IMR-90 (cell line): ENCODE measurements around the gene MEF2C. TPM values are rescaled to one million over a fixed set of nuclear protein-coding genes. Genes with fewer than 3 reads are reported as not detected.

Experiments used
- ATAC-seq: fragments of 200-7000 bp; cut with Tn5 transposase; 2 replicates; pipeline ENCODE4 v1.9.1; 2020; ENCODE audit warnings: low read depth, mild to moderate bottlenecking, moderate library complexity
- BruUV-seq: library from RNA; stranded (reverse); fragments of 400-500 nt; replicated peaks from 2 replicates; lab custom pipeline; 2021; lab: Mats Ljungman, UMichigan
- CTCF ChIA-PET: fragments of 300-600 bp; formaldehyde crosslinking; extraction: SDS; loops from one replicate; lab custom pipeline; 2021; ENCODE audit warnings: antibody characterized with exemption; lab: Yijun Ruan, JAX
- POLR2A ChIA-PET: fragments of 300-600 bp; sonication (Branson Sonifier 250); formaldehyde crosslinking; loops from one replicate; lab custom pipeline; 2022; ENCODE audit warnings: antibody characterized with exemption; ENCODE audit not compliant: unreplicated experiment; lab: Charles Lee
- DNase-seq: peaks from one replicate; pipeline ENCODE4 v3.0.0; 2013
- H2AFZ ChIP-seq: replicated peaks from 2 replicates; pipeline ENCODE3; 2013; ENCODE audit warnings: low read length, mild to moderate bottlenecking; ENCODE audit not compliant: poor library complexity
- H2AK5ac ChIP-seq: 2 replicates; pipeline ENCODE4 v1.6.1; 2013; ENCODE audit warnings: low read depth, low read length, inconsistent platforms
- H2AK9ac ChIP-seq: replicated peaks from 2 replicates; pipeline ENCODE3; 2013; ENCODE audit warnings: mild to moderate bottlenecking, low read depth, low read length, moderate library complexity; ENCODE audit not compliant: poor library complexity
- H2BK120ac ChIP-seq: 2 replicates; pipeline ENCODE4 v1.6.1; 2013; ENCODE audit warnings: low read depth, low read length, inconsistent platforms
- H2BK15ac ChIP-seq: 3 replicates; pipeline ENCODE4 v1.6.1; 2013; ENCODE audit warnings: low read depth, low read length, inconsistent platforms
- H2BK20ac ChIP-seq: 2 replicates; pipeline ENCODE4 v1.6.1; 2013; ENCODE audit warnings: low read depth, mild to moderate bottlenecking, inconsistent platforms, low read length, moderate library complexity
- H2BK5ac ChIP-seq: 2 replicates; pipeline ENCODE4 v1.6.1; 2013; ENCODE audit warnings: mild to moderate bottlenecking, low read depth, low read length, inconsistent platforms; ENCODE audit not compliant: poor library complexity, severe bottlenecking
- H3K14ac ChIP-seq: replicated peaks from 2 replicates; pipeline ENCODE4 v1.6.1; 2013; ENCODE audit warnings: low read depth, low read length, inconsistent platforms
- H3K18ac ChIP-seq: 2 replicates; pipeline ENCODE4 v1.6.1; 2013; ENCODE audit warnings: low read depth, low read length, control low read depth
- H3K23ac ChIP-seq: 2 replicates; pipeline ENCODE4 v1.6.1; 2013; ENCODE audit warnings: low read depth, low read length, inconsistent platforms
- H3K27ac ChIP-seq: 2 replicates; pipeline ENCODE4 v1.5.1; 2013; ENCODE audit warnings: mild to moderate bottlenecking, control low read depth, low read length; ENCODE audit not compliant: insufficient read depth
- H3K27me3 ChIP-seq: 2 replicates; pipeline ENCODE4 v1.6.1; 2013; ENCODE audit warnings: low read length; ENCODE audit not compliant: control insufficient read depth, insufficient read depth
- H3K36me3 ChIP-seq: 2 replicates; pipeline ENCODE4 v1.6.1; 2013; ENCODE audit warnings: low read length, mixed read lengths; ENCODE audit not compliant: control insufficient read depth, insufficient read depth
- H3K4ac ChIP-seq: 2 replicates; pipeline ENCODE4 v1.6.1; 2013; ENCODE audit warnings: low read depth, low read length, inconsistent platforms
- H3K4me1 ChIP-seq: 2 replicates; pipeline ENCODE4 v1.6.1; 2013; ENCODE audit warnings: low read length, mixed read lengths; ENCODE audit not compliant: control insufficient read depth, insufficient read depth
- H3K4me2 ChIP-seq: 2 replicates; pipeline ENCODE4 v1.6.1; 2013; ENCODE audit warnings: low read depth, mild to moderate bottlenecking, control low read depth, low read length, moderate library complexity
- H3K4me3 ChIP-seq: 2 replicates; pipeline ENCODE4 v1.5.1; 2013; ENCODE audit warnings: low read depth, mild to moderate bottlenecking, control low read depth, low read length, moderate library complexity; ENCODE audit not compliant: insufficient read depth
- H3K56ac ChIP-seq: 2 replicates; pipeline ENCODE4 v1.6.1; 2013; ENCODE audit warnings: low read length, inconsistent platforms; ENCODE audit not compliant: insufficient read depth; ENCODE audit errors: extremely low read depth
- H3K79me1 ChIP-seq, 2 experiments: 2 replicates each; pipeline ENCODE4 v1.6.1; 2013; ENCODE audit warnings: low read length in 2 of 2, inconsistent platforms in 1 of 2, low read depth in 1 of 2
- H3K9ac ChIP-seq: 2 replicates; pipeline ENCODE4 v1.6.1; 2013; ENCODE audit warnings: low read depth, low read length, control low read depth
- H3K9me1 ChIP-seq: 2 replicates; pipeline ENCODE4 v1.6.1; 2013; ENCODE audit warnings: low read length, inconsistent platforms; ENCODE audit not compliant: insufficient read depth
- H3K9me3 ChIP-seq: 2 replicates; pipeline ENCODE4 v1.6.1; 2013; ENCODE audit warnings: low read length; ENCODE audit not compliant: control insufficient read depth, insufficient read depth
- H4K20me1 ChIP-seq: 2 replicates; pipeline ENCODE4 v1.6.1; 2013; ENCODE audit warnings: low read length, inconsistent platforms; ENCODE audit not compliant: insufficient read depth
- H4K5ac ChIP-seq: 2 replicates; pipeline ENCODE4 v1.6.1; 2013; ENCODE audit warnings: mild to moderate bottlenecking, low read depth, low read length, control low read depth
- H4K8ac ChIP-seq, 2 experiments: 2 replicates each; pipeline ENCODE4 v1.6.1; 2013; ENCODE audit warnings: low read depth in 2 of 2, low read length in 2 of 2, control low read depth in 1 of 2, inconsistent platforms in 1 of 2
- H4K91ac ChIP-seq: 2 replicates; pipeline ENCODE4 v1.6.1; 2013; ENCODE audit warnings: low read depth, low read length, inconsistent platforms; ENCODE audit not compliant: insufficient read depth
- BHLHE40 ChIP-seq: fragments of 150-350 bp; IDR thresholded peaks from 2 replicates; pipeline ENCODE4 v1.6.1; 2016; ENCODE audit warnings: mild to moderate bottlenecking, low read depth, low read length
- CEBPB ChIP-seq: IDR thresholded peaks from 2 replicates; pipeline ENCODE4 v1.6.1; 2012; ENCODE audit warnings: low read depth, low read length, improper control_type of control experiment
- CHD1 ChIP-seq: IDR thresholded peaks from 2 replicates; pipeline ENCODE4 v1.6.1; 2012; ENCODE audit warnings: low read depth, low read length, improper control_type of control experiment
- FOS ChIP-seq: fragments of 150-350 bp; IDR thresholded peaks from 2 replicates; pipeline ENCODE4 v1.6.1; 2016; ENCODE audit warnings: low read depth, low read length
- MAFK ChIP-seq: IDR thresholded peaks from 2 replicates; pipeline ENCODE4 v1.6.1; 2012; ENCODE audit warnings: low read depth, low read length, improper control_type of control experiment
- WGBS, 2 experiments: methylation state at CpG; one replicate each; pipeline versions ENCODE4 v1.1.5 to v1.1.7; 2013; ENCODE audit warnings: missing lambda C conversion rate in 2 of 2; ENCODE audit not compliant: insufficient read length in 1 of 2; ENCODE audit errors: extremely low coverage in 2 of 2; 5-methylcytosine and 5-hydroxymethylcytosine counted together
- dilution Hi-C: fragments of 300-500 bp; cut with HindIII; formaldehyde crosslinking; loops from one replicate; pipeline ENCODE4 v1.14.3; 2018; ENCODE audit warnings: low sequenced_read_pairs; ENCODE audit not compliant: unreplicated experiment
- in situ Hi-C: fragments of 300-500 bp; cut with MboI; formaldehyde crosslinking; loops from 3 replicates; pipeline ENCODE4 v1.14.3; 2019; ENCODE audit warnings: low sequenced_read_pairs, inconsistent platforms, mixed read lengths
- intact Hi-C: fragments of 100-400 bp; cut with micrococcal nuclease; formaldehyde crosslinking; loops from 2 replicates; pipeline ENCODE4 v1.10.0; 2022
- polyA plus RNA-seq, 3 experiments: library from polyadenylated mRNA; depleted of rRNA; stranded (reverse); fragments of >200 nt; gene quantifications; 2 replicates each; pipeline ENCODE4 v1.2.3, GENCODE V29; 2012; ENCODE audit warnings: low replicate concordance in 1 of 3
- total RNA-seq: library from RNA; depleted of rRNA; stranded (reverse); fragments of >200 nt; gene quantifications from 2 replicates; pipeline ENCODE4 v1.2.3, GENCODE V29; 2012

MEF2C gene
- total and polyA plus RNA-seq, 2 of the 4 experiments (the other 2 are of a cell fraction), result 1.5 to 6.8 TPM

GRCh38 chr5:88772047-88772446 is 110.9 kb downstream of the MEF2C start:
- H3K9ac ChIP-seq, result no peak overlapping the region
- no peaks in the 10 kb centered on the region for H3K9me1 ChIP-seq
- dilution Hi-C loops (no loop called here), intact Hi-C loops (no loop called here), in situ Hi-C loops (no loop called here)
- no peak for DNase-seq
- H2BK15ac ChIP-seq, result no peak overlapping the region
- no peaks in the 10 kb centered on the region for H3K27me3 ChIP-seq
- H2AFZ ChIP-seq, result no peak overlapping the region
- no peak overlapping the region for H3K56ac ChIP-seq
- H3K4me1 ChIP-seq, result no peaks in the 10 kb centered on the region
- H2BK120ac ChIP-seq, result no peak overlapping the region
- no peak overlapping the region for H4K91ac ChIP-seq
- H4K8ac ChIP-seq, result no peak overlapping the region
- no peak overlapping the region for H4K5ac ChIP-seq
- H3K79me1 ChIP-seq, result no peaks in the 10 kb centered on the region
- H3K18ac ChIP-seq, result no peak overlapping the region
- no peak overlapping the region for H2BK5ac ChIP-seq
- H2AK9ac ChIP-seq, result no peak overlapping the region
- no peaks in the 10 kb centered on the region for H4K20me1 ChIP-seq
- no TSS peak for BruUV-seq
- TF ChIP-seq MAFK (no peak), CEBPB (no peak), CHD1 (no peak), BHLHE40 (no peak), FOS (no peak)
- WGBS, 2 experiments, result no CpG with 5 or more reads among the region's 3 CpGs
- H3K4me2 ChIP-seq, result no peak overlapping the region
- no peak overlapping the region for H3K27ac ChIP-seq
- H3K23ac ChIP-seq, result no peak overlapping the region
- no peaks in the 10 kb centered on the region for H3K36me3 ChIP-seq
- no peaks in the 10 kb centered on the region for H3K9me3 ChIP-seq
- H2BK20ac ChIP-seq, result no peak overlapping the region
- H2AK5ac ChIP-seq, result no peak overlapping the region
- H3K4me3 ChIP-seq, result no peak overlapping the region
- ChIA-PET CTCF (no interaction called here), POLR2A (no interaction called here)
- ATAC-seq, result no peak
- no peak overlapping the region for H3K4ac ChIP-seq
- no peak overlapping the region for H3K14ac ChIP-seq
